Heart right ventricle (tissue), 16 donors: ENCODE results near the gene PLXND1. TPM values are rescaled to one million over a fixed set of nuclear protein-coding genes. Genes with fewer than 3 reads are reported as not detected.

Experiments
- ATAC-seq, 8 donors: fragments of 200-7000 bp; cut with Tn5 transposase; one replicate each; pipeline ENCODE4 v1.9.1; 2020; ENCODE audit warnings: mild to moderate bottlenecking in 8 of 8, moderate library complexity in 8 of 8, moderate number of reproducible peaks in 1 of 8
- DNase-seq, 2 donors: peaks; one replicate each; pipeline ENCODE4 v3.0.0-alpha.2; 2020
- H3K27ac ChIP-seq, 10 donors: fragments of 200-600 bp; sonication (generic) in 2 of 10; one replicate each; pipeline versions ENCODE4 v1.5.0 to v1.8.0; 2020 to 2022; ENCODE audit warnings: mild to moderate bottlenecking in 3 of 10
- H3K27me3 ChIP-seq, 7 donors: fragments of 200-600 bp; one replicate each; pipeline ENCODE4 v1.8.0; 2021 to 2022; ENCODE audit warnings: mild to moderate bottlenecking in 2 of 7
- H3K36me3 ChIP-seq, 9 donors: fragments of 200-600 bp; sonication (generic) in 1 of 9; one replicate each; pipeline versions ENCODE4 v1.5.0 to v1.8.0; 2020 to 2022; ENCODE audit warnings: mild to moderate bottlenecking in 2 of 9
- H3K4me1 ChIP-seq, 9 donors: fragments of 200-600 bp; sonication (generic) in 1 of 9; one replicate each; pipeline versions ENCODE4 v1.5.0 to v1.8.0; 2020 to 2022; ENCODE audit warnings: mild to moderate bottlenecking in 4 of 9
- H3K4me3 ChIP-seq, 10 donors: fragments of 200-600 bp; sonication (generic) in 2 of 10; one replicate each; pipeline versions ENCODE4 v1.5.0 to v1.8.0; 2020 to 2022; ENCODE audit warnings: mild to moderate bottlenecking in 7 of 10, moderate library complexity in 2 of 10
- H3K9me3 ChIP-seq, 11 donors: fragments of 200-600 bp in 10 of 11; sonication (generic) in 2 of 11; one replicate each; pipeline versions ENCODE4 v1.5.0 to v1.8.0; 2013 to 2022; ENCODE audit warnings: mild to moderate bottlenecking in 2 of 11, control low read depth in 1 of 11, moderate library complexity in 1 of 11
- CTCF ChIP-seq, 9 donors: fragments of 200-600 bp; sonication (generic) in 2 of 9; IDR thresholded peaks; one replicate each; pipeline versions ENCODE4 v1.5.0 to v1.8.0; 2021 to 2022; ENCODE audit warnings: antibody characterized with exemption in 9 of 9, mild to moderate bottlenecking in 5 of 9, moderate library complexity in 1 of 9
- WGBS, 2 donors: extraction: QIAGEN DNeasy Blood & Tissue Kit; methylation state at CpG; one replicate each; pipeline ENCODE4 v1.1.7; 2013; ENCODE audit warnings: inconsistent platforms in 1 of 2; 5-methylcytosine and 5-hydroxymethylcytosine counted together
- intact Hi-C, 10 donors: fragments of 100-400 bp; cut with DNase I; formaldehyde crosslinking; loops; one replicate each; pipeline versions ENCODE4 v1.11.1 to v1.14.2; 2022
- polyA plus RNA-seq, 2 donors: library from polyadenylated mRNA; stranded (reverse); fragments of 200-250 nt; gene quantifications; one replicate each; pipeline ENCODE4 v1.2.3, GENCODE V29; 2013
- total RNA-seq, 10 donors: library from RNA; stranded (reverse); fragmentation: NEBNext Ultra II Directional in 3 of 10; extraction: Animal tissue kit (Norgen Biotek cat#: 25700) in 3 of 10; gene quantifications; one replicate each; pipeline versions ENCODE4 v1.2.1 to v1.2.4, GENCODE V29; 2021 to 2023
- donor health status: Arrhythmogenic right ventricular cardiomyopathy.
- donor health status: ischemic (EF 13 %, LVEDD 7.1; RV severe dilation, severe dysfunction).
- donor health status: healthy with polysubstance abuse.
- donor health status: DM: no; HTN: yes; CAD: no.
- donor health status: DM: no; HTN: no; CAD: no.
- donor health status: ischemic (EF 25% LVEDD 6.9; RV normal size, moderate dysfunction).
- donor health status: ischemic (EF 25% LVEDD 5.7; RV mildly dilated, moderate dysfunction).
- donor health status: healthy.
- donor health status: DM: yes; HTN: yes; CAD: no.
- donor health status: Ischemic cardiomyopathy.
- donor health status: ischemic (EF 35%, LVEDD 5.7; RV mildly dilated, moderate dysfunction).
- donor health status: nonischemic (EF 11% LVEDD 7.7; RV severe dilation, severe dysfunction).
- donor health status: DM: yes; HTN: yes; CAD: no.
- donor health status: PGD.
- donor health status: ischemic (EF 29% LVEDD 5.4; RV normal size, mild dysfunction).
- donor health status: nonischemic (EF 23%, LVEDD 6.1; RV moderate dilation, normal function).

The PLXND1 gene
- total and polyA plus RNA-seq, 12 donors: 40.9 to 169 (median 65.8) TPM

DNA sequence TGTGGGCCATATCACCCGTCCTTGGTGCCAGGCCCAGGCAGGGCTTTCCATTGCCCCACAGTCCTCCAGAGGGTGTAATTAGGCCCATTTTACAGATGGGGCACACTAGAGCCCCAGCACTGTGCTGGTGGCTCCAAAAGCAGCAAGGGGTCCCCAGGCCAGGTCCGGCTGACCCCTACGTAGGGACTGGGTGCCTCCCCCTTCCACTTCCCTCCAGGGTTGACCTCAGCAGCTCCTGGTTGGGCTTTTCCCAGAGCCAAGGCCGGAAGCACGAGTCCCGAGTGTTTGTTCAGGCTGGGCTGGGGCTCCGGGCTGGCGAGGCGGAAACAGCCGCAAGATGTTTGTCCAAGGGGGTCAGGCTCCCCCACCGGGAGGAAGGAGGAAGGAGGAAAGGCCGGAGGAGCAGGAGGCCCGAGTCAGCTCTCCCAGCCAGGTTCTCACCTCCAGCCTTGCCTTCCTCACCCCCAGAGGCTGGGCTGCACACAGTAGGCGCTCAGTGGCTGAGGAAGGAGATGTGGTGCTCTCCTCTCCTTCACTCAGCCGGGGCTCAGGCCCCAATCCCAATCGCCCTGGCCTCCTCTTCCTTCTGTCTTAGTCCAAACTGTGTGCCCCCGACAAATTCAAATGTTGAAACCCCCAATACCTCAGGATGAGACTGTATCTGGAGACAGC lies 17.1 kb upstream of the PLXND1 start:
- ATAC-seq (peak in 7 of 8 donors; percentile 3 to 41 (median 25)), DNase-seq (peak; percentile 81 to 91)
- H3K9me3 ChIP-seq: no peaks in the 10 kb centered on the region
- no peaks in the 10 kb centered on the region for H3K36me3 ChIP-seq
- intact Hi-C loops: loop anchor here in 1 of 10 donors (10.0 kb wide), 1 partner anchor 239 kb away; no protein-coding TSS in a partner anchor
- H3K4me1 ChIP-seq: peaks cover 43 to 99% (median 92%) of the 10 kb centered on the region in 9 donors
- TF ChIP-seq CTCF (IDR thresholded peaks at IDR 0.05): peak in 1 of 9 donors; percentile 21
- H3K27ac ChIP-seq: peak overlapping the region; percentile 66 to 100 (median 99)
- WGBS, 2 donors: 41 to 53% methylated on average over 17 of the region's 17 CpGs
- no peaks in the 10 kb centered on the region for H3K27me3 ChIP-seq
- H3K4me3 ChIP-seq: no peak overlapping the region

DNA sequence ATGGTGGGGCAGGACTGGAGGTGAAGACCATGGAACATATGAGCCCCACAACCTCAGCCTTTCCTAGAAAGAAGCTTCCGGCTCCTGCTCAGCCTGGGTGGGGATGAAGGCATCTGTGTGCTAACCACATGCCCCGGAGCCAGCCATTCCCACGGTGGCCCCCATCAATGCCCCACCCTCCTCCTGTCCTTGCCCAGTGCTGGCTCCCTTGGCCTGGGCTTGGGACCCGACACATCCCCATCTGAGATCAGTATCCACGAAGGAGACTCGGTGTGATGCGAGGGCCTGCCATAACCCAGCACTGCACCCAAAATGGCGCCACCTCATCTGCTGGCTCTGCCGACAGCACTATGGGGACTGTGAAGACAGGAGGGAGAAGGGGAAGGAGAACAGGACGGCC lies 16.5 kb upstream of the PLXND1 start:
- DNase-seq (peak in 1 of 2 donors; percentile 17), ATAC-seq (no peak)
- Histone ChIP-seq H3K27ac (peak overlapping the region; percentile 66 to 100 (median 99)), H3K36me3 (no peaks in the 10 kb centered on the region), H3K27me3 (no peaks in the 10 kb centered on the region), H3K4me1 (peaks cover 44 to 99% (median 94%) of the 10 kb centered on the region in 9 donors), H3K9me3 (no peaks in the 10 kb centered on the region), H3K4me3 (no peak overlapping the region)
- 71 to 78% methylated on average over 10 of the region's 10 CpGs for WGBS, 2 donors
- intact Hi-C loops: loop anchor here in 1 of 10 donors (10.0 kb wide), 1 partner anchor 238 kb away; no protein-coding TSS in a partner anchor
- TF ChIP-seq CTCF (IDR thresholded peaks at IDR 0.05): no peak

GRCh38 chr3:129622226-129622874 lies 15.9 kb upstream of the PLXND1 start:
- no peaks in the 10 kb centered on the region for H3K9me3 ChIP-seq
- intact Hi-C loops: loop anchor here in 1 of 10 donors (10.0 kb wide), 1 partner anchor 238 kb away; no protein-coding TSS in a partner anchor
- 45 to 50% methylated on average over 12 of the region's 12 CpGs for WGBS, 2 donors
- H3K4me3 ChIP-seq: no peak overlapping the region
- H3K36me3 ChIP-seq: no peaks in the 10 kb centered on the region
- peak overlapping the region; percentile 66 to 100 (median 99) for H3K27ac ChIP-seq
- H3K4me1 ChIP-seq: peaks cover 44 to 100% (median 96%) of the 10 kb centered on the region in 9 donors
- no peaks in the 10 kb centered on the region for H3K27me3 ChIP-seq
- no peak for TF ChIP-seq CTCF (IDR thresholded peaks at IDR 0.05)
- peak in 1 of 2 donors; percentile 27 for DNase-seq
- peak in 1 of 8 donors; percentile 2 for ATAC-seq

- Histone ChIP-seq H3K27ac (peak overlapping the region; percentile 66 to 100 (median 99)), H3K4me3 (no peak overlapping the region), H3K4me1 (peaks cover 41 to 100% (median 96%) of the 10 kb centered on the region in 9 donors), H3K27me3 (no peaks in the 10 kb centered on the region), H3K9me3 (no peaks in the 10 kb centered on the region), H3K36me3 (no peaks in the 10 kb centered on the region)
- DNase-seq (peak in 1 of 2 donors; percentile 54), ATAC-seq (peak in 2 of 8 donors; percentile 3 to 13)
- intact Hi-C loops: loop anchor here in 1 of 10 donors (10.0 kb wide), 1 partner anchor 237 kb away; no protein-coding TSS in a partner anchor
- no peak for TF ChIP-seq CTCF (IDR thresholded peaks at IDR 0.05)
- 60 to 64% methylated on average over 14 of the region's 14 CpGs for WGBS, 2 donors
Observed at GRCh38 chr3:129621626-129622225, 15.2 kb upstream of the PLXND1 start.
